ENCODE data around the gene MTMR3.

The MTMR3 gene

GRCh38 chr22:29948385-29948769, 65.4 kb downstream of the MTMR3 start:
- H3K4me3 ChIP-seq (ENCODE audit: control insufficient read depth, low read depth, low read length) = no peak overlapping the region
- TF ChIP-seq CTCF (IDR thresholded peaks at IDR 0.05; ENCODE audit: control insufficient read depth, insufficient read depth, low read depth, low read length, missing control alignments) = no peak
- DNase-seq (ENCODE audit: low read depth) = no peak

GRCh38 chr22:29949872-29950271, 66.9 kb downstream of the MTMR3 start:
- no peak overlapping the region for H3K4me3 ChIP-seq (ENCODE audit: control insufficient read depth, low read depth, low read length)
- no peak for TF ChIP-seq CTCF (IDR thresholded peaks at IDR 0.05; ENCODE audit: control insufficient read depth, insufficient read depth, low read depth, low read length, missing control alignments)
- DNase-seq (ENCODE audit: low read depth) = no peak

- H3K4me3 ChIP-seq (ENCODE audit: control insufficient read depth, low read depth, low read length) = no peak overlapping the region
- no peak for DNase-seq (ENCODE audit: low read depth)
- no peak for TF ChIP-seq CTCF (IDR thresholded peaks at IDR 0.05; ENCODE audit: control insufficient read depth, insufficient read depth, low read depth, low read length, missing control alignments)
These were observed 68.9 kb downstream of the MTMR3 start for GRCh38 chr22:29951791-29952413.

GRCh38 chr22:29954203-29954855, 71.4 kb downstream of the MTMR3 start:
- no peak overlapping the region for H3K4me3 ChIP-seq (ENCODE audit: control insufficient read depth, low read depth, low read length)
- TF ChIP-seq CTCF (IDR thresholded peaks at IDR 0.05; ENCODE audit: control insufficient read depth, insufficient read depth, low read depth, low read length, missing control alignments) = no peak
- no peak for DNase-seq (ENCODE audit: low read depth)

GRCh38 chr22:29956680-29957079, 73.7 kb downstream of the MTMR3 start:
- DNase-seq (ENCODE audit: low read depth) = no peak
- no peak overlapping the region for H3K4me3 ChIP-seq (ENCODE audit: control insufficient read depth, low read depth, low read length)
- no peak for TF ChIP-seq CTCF (IDR thresholded peaks at IDR 0.05; ENCODE audit: control insufficient read depth, insufficient read depth, low read depth, low read length, missing control alignments)

- no peak for DNase-seq (ENCODE audit: low read depth)
- TF ChIP-seq CTCF (IDR thresholded peaks at IDR 0.05; ENCODE audit: control insufficient read depth, insufficient read depth, low read depth, low read length, missing control alignments) = no peak
- no peak overlapping the region for H3K4me3 ChIP-seq (ENCODE audit: control insufficient read depth, low read depth, low read length)
These were observed 75.2 kb downstream of the MTMR3 start for GRCh38 chr22:29958170-29958569.

All from AG09309 (cell line).